Progenitor cell of endocrine pancreas (in vitro differentiated cells): ENCODE data around the gene MARCO. TPM values are rescaled to one million over a fixed set of nuclear protein-coding genes. Genes with fewer than 3 reads are reported as not detected.

Experiments used
- DNase-seq: peaks from one replicate; pipeline ENCODE4 v3.0.0; 2021; ENCODE audit warnings: low spot score; ENCODE audit not compliant: unreplicated experiment
- H3K27ac Mint-ChIP-seq: 2 replicates; pipeline ENCODE4 v1.8.0; 2021; ENCODE audit warnings: mild to moderate bottlenecking, moderate library complexity, mixed read lengths
- H3K27me3 Mint-ChIP-seq: 2 replicates; pipeline ENCODE4 v1.8.0; 2021; ENCODE audit warnings: mixed read lengths
- H3K36me3 Mint-ChIP-seq: 2 replicates; pipeline ENCODE4 v1.8.0; 2022; ENCODE audit warnings: mixed read lengths; ENCODE audit not compliant: insufficient read depth
- H3K4me1 Mint-ChIP-seq: 2 replicates; pipeline ENCODE4 v1.8.0; 2021; ENCODE audit warnings: low read depth, mixed read lengths
- H3K4me3 Mint-ChIP-seq: 2 replicates; pipeline ENCODE4 v1.8.0; 2021; ENCODE audit warnings: low read depth, mild to moderate bottlenecking, moderate library complexity, mixed read lengths
- H3K9me3 Mint-ChIP-seq: 2 replicates; pipeline ENCODE4 v1.8.0; 2021; ENCODE audit warnings: low read depth, mixed read lengths
- total RNA-seq: library from RNA; stranded (reverse); gene quantifications from 2 replicates; pipeline ENCODE4 v1.2.1, GENCODE V29; 2021
- TF ChIP-seq, protein P1 (sequence below): fragments of 200-600 bp; sonication (generic); IDR thresholded peaks from one replicate; pipeline ENCODE4 v1.5.0; 2021; ENCODE audit warnings: antibody characterized with exemption, mild to moderate bottlenecking; ENCODE audit not compliant: unreplicated experiment

MARCO gene
- total RNA-seq, 1 donor from 2014 or later, result not detected

DNA sequence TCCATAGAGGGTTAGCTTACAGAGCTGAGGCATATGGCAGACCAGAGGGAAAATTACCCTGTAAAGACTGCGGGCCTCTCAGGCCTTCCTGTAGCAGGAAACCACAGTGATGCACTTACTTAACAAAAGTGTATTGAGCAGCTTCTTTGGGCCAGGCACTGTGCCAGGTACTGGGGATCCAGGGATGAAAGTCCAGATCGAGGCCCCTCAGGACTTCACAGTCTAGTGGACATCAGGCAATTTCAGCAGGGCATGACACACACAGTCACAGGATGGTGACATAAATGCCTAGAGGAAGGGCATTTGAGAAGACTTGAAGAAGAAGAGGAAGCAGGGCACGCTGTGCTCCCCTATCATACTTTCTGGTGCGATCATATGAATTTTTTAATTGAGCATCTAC is 71.7 kb downstream of the MARCO start:
- H3K4me1 Mint-ChIP-seq, result peaks cover 4% of the 10 kb centered on the region
- H3K27ac Mint-ChIP-seq, result no peak overlapping the region
- no peak for DNase-seq
- H3K36me3 Mint-ChIP-seq, result no peaks in the 10 kb centered on the region
- H3K4me3 Mint-ChIP-seq, result no peak overlapping the region
- TF ChIP-seq, protein P1, sequence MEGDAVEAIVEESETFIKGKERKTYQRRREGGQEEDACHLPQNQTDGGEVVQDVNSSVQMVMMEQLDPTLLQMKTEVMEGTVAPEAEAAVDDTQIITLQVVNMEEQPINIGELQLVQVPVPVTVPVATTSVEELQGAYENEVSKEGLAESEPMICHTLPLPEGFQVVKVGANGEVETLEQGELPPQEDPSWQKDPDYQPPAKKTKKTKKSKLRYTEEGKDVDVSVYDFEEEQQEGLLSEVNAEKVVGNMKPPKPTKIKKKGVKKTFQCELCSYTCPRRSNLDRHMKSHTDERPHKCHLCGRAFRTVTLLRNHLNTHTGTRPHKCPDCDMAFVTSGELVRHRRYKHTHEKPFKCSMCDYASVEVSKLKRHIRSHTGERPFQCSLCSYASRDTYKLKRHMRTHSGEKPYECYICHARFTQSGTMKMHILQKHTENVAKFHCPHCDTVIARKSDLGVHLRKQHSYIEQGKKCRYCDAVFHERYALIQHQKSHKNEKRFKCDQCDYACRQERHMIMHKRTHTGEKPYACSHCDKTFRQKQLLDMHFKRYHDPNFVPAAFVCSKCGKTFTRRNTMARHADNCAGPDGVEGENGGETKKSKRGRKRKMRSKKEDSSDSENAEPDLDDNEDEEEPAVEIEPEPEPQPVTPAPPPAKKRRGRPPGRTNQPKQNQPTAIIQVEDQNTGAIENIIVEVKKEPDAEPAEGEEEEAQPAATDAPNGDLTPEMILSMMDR, result no peak
- no peaks in the 10 kb centered on the region for H3K9me3 Mint-ChIP-seq
- H3K27me3 Mint-ChIP-seq, result peaks cover 69% of the 10 kb centered on the region

DNA sequence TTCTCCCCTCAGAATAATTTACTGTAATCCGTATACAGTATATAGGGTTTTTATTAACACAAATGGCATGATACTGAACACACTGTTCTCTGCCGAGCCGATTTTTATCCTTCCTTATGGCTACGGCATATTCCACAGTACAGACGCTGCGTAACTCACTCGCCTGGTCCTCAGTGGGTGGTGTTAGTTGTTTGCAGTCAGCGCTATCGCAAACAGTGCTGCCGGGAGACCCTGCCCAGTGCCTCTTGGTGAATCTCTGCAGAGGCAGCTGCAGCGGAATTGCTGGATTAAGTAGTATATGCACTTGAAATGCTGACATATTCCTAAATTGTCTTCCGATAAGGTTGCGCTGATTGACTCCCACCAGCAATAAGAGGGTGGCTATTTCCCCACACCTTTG is 73.9 kb downstream of the MARCO start:
- Mint-ChIP-seq H3K36me3 (no peaks in the 10 kb centered on the region), H3K4me1 (peaks cover 7% of the 10 kb centered on the region), H3K4me3 (no peak overlapping the region), H3K27me3 (peaks cover 50% of the 10 kb centered on the region), H3K27ac (no peak overlapping the region), H3K9me3 (no peaks in the 10 kb centered on the region)
- TF ChIP-seq, protein P1, result no peak
- no peak for DNase-seq

DNA sequence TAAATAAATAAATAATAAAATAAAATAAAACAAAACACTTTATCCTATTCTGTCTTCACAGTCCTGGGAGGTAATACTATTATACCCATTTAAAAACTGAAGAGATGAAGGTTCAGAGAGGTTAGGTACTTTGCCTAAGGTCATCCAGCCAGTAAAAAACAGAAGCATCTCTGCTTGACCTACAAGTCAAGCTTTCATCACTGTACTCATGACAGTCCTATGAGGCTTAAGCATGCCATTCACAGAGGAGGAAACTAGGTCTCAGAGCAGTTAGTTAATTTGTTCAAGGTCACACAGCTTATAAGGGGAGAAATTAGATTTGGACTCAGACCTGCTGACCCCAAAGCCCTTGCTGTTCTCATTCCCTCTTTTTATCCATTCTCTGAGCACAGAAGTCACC is 77.5 kb downstream of the MARCO start:
- H3K4me3 Mint-ChIP-seq, result no peak overlapping the region
- no peak overlapping the region for H3K27ac Mint-ChIP-seq
- TF ChIP-seq, protein P1, result no peak
- DNase-seq, result no peak
- peaks cover 38% of the 10 kb centered on the region for H3K27me3 Mint-ChIP-seq
- peaks cover 7% of the 10 kb centered on the region for H3K4me1 Mint-ChIP-seq
- no peaks in the 10 kb centered on the region for H3K9me3 Mint-ChIP-seq
- H3K36me3 Mint-ChIP-seq, result no peaks in the 10 kb centered on the region

DNA sequence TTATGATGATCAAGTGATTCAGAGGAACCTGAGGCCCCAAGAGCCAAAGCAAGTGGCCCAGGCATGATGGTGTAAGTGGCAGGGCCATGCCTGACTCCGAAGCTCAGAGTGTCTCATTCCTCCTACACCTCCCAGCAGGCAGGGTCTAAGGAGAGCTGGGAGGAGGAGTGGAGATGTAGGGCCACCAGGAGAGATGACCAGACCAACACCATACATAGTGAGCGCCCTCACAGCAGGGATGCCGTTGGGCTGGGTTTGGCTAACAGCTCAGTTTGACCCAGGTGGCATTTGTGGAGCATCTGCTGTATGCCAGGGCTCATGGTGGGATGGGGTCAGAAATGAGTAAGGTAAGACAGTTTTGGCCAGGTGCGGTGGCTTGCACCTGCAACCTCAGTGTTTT is 80.7 kb downstream of the MARCO start:
- Mint-ChIP-seq H3K4me3 (no peak overlapping the region), H3K36me3 (no peaks in the 10 kb centered on the region), H3K9me3 (no peaks in the 10 kb centered on the region), H3K27me3 (peaks cover 26% of the 10 kb centered on the region), H3K4me1 (peaks cover 3% of the 10 kb centered on the region), H3K27ac (no peak overlapping the region)
- no peak for DNase-seq
- TF ChIP-seq, protein P1, result no peak

DNA sequence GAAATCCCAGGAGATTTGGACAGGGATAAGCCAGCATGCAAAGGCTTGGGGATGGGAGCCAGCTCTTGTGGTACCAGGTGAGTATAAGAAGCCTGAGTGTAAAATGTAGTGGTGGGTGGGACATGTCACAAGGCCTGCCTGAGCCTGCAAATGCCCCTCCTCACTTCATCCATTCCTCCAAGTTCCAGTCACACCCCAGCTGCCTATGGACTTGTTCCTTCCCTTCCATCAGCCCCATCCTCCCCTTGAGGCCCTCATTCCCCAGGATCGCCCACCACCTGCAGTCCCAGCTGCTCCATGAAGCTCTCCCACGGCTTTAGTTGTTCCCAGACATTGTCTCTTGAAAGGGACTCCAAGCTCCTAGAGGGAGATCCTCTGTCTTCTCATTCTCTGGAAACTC is 81.5 kb downstream of the MARCO start:
- peaks cover 3% of the 10 kb centered on the region for H3K4me1 Mint-ChIP-seq
- no peaks in the 10 kb centered on the region for H3K36me3 Mint-ChIP-seq
- peaks cover 24% of the 10 kb centered on the region for H3K27me3 Mint-ChIP-seq
- H3K27ac Mint-ChIP-seq, result no peak overlapping the region
- H3K9me3 Mint-ChIP-seq, result peaks cover 4% of the 10 kb centered on the region
- no peak for DNase-seq
- TF ChIP-seq, protein P1, result no peak
- H3K4me3 Mint-ChIP-seq, result no peak overlapping the region
